HCT116 (cell line): Measurements from ENCODE around the gene SMARCA4. TPM values are rescaled to one million over a fixed set of nuclear protein-coding genes. Genes with fewer than 3 reads are reported as not detected.

Experiments
- ATAC-seq: fragments of 200-7000 bp; cut with Tn5 transposase; 2 replicates; pipeline ENCODE4 v1.9.1; 2020; ENCODE audit warnings: mild to moderate bottlenecking, moderate library complexity
- BruUV-seq: library from RNA; stranded (reverse); fragments of 400-500 nt; replicated peaks from 2 replicates; lab custom pipeline; 2021; lab: Mats Ljungman, UMichigan
- CTCF ChIA-PET: fragments of 300-600 bp; sonication (Branson Sonifier 250); formaldehyde crosslinking; loops from one replicate; lab custom pipeline; 2021; ENCODE audit warnings: antibody characterized with exemption; lab: Charles Lee
- POLR2A ChIA-PET: fragments of 300-600, 350-600 bp; sonication (Branson Sonifier 250); formaldehyde crosslinking; loops from one replicate; lab custom pipeline; 2021; ENCODE audit warnings: antibody characterized with exemption; lab: Charles Lee
- RAD21 ChIA-PET, 2 experiments: fragments of 300-600 bp; sonication (Branson Sonifier 250); formaldehyde crosslinking; loops; one replicate each; lab custom pipeline; 2023; ENCODE audit warnings: low total read pairs in 2 of 2; ENCODE audit not compliant: uncharacterized antibody in 2 of 2, unreplicated experiment in 2 of 2, low non-redundant PET in 1 of 2; lab: Charles Lee
- DNase-seq: peaks from one replicate; pipeline ENCODE4 v3.0.0-alpha.2; 2010; ENCODE audit warnings: low read depth, low spot score
- H2AFZ ChIP-seq: fragments of 200-600 bp; shearing (Covaris generic), sonication (generic); 2 replicates; pipeline ENCODE4 v1.6.1; 2017; ENCODE audit warnings: low read depth, mixed run types, mixed read lengths, antibody characterized with exemption, low read length; ENCODE audit not compliant: poor library complexity, severe bottlenecking
- H3K27ac ChIP-seq: 2 replicates; pipeline ENCODE4 v1.5.1; 2012; ENCODE audit warnings: low read depth, low read length
- H3K27me3 ChIP-seq: fragments of 200-600 bp; sonication (generic); 2 replicates; pipeline ENCODE4 v1.6.1; 2016; ENCODE audit warnings: mixed run types, low read length, mixed read lengths; ENCODE audit not compliant: insufficient read depth
- H3K36me3 ChIP-seq, 2 experiments: fragments of 200-500 bp in 1 of 2; fragments of 200-600 bp in 1 of 2; sonication (Bioruptor generic) in 1 of 2; sonication (generic) in 1 of 2; 2 replicates each; pipeline versions ENCODE4 v1.5.1 to v1.6.1; 2014 to 2016; ENCODE audit warnings: low read length in 2 of 2, inconsistent platforms in 1 of 2, mixed read lengths in 1 of 2, mixed run types in 1 of 2; ENCODE audit not compliant: insufficient read depth in 2 of 2, control insufficient read depth in 1 of 2
- H3K4me1 ChIP-seq, 2 experiments: fragments of 200-600 bp in 1 of 2; sonication (generic) in 1 of 2; 2 replicates each; pipeline versions ENCODE4 v1.5.1 to v1.6.1; 2012 to 2017; ENCODE audit warnings: low read length in 2 of 2, inconsistent platforms in 1 of 2, mild to moderate bottlenecking in 1 of 2, mixed read lengths in 1 of 2, mixed run types in 1 of 2, moderate library complexity in 1 of 2; ENCODE audit not compliant: insufficient read depth in 2 of 2, control insufficient read depth in 1 of 2
- H3K4me2 ChIP-seq: fragments of 200-600 bp; sonication (generic); 2 replicates; pipeline ENCODE4 v1.6.1; 2017; ENCODE audit warnings: mixed run types, low read length, mixed read lengths
- H3K4me3 ChIP-seq, 2 experiments: fragments of 200-600 bp in 1 of 2; sonication (generic) in 1 of 2; replicated peaks in 1 of 2; 2 replicates each; pipeline ENCODE4 v1.5.1; 2011 to 2016; ENCODE audit warnings: low read length in 2 of 2, control low read depth in 1 of 2, low read depth in 1 of 2, mild to moderate bottlenecking in 1 of 2, mixed read lengths in 1 of 2, mixed run types in 1 of 2
- H3K79me2 ChIP-seq: fragments of 200-600 bp; sonication (generic); 2 replicates; pipeline ENCODE4 v1.6.1; 2017; ENCODE audit warnings: mild to moderate bottlenecking, mixed run types, low read length, moderate library complexity, mixed read lengths; ENCODE audit not compliant: insufficient read depth
- H3K9ac ChIP-seq: fragments of 200-600 bp; sonication (generic); 2 replicates; pipeline ENCODE4 v1.6.1; 2016; ENCODE audit warnings: low read length, mixed read lengths
- H3K9me2 ChIP-seq: fragments of 200-600 bp; sonication (generic), shearing (Covaris generic); 2 replicates; pipeline ENCODE4 v1.6.1; 2017; ENCODE audit warnings: mixed run types, mild to moderate bottlenecking, moderate library complexity; ENCODE audit not compliant: insufficient read depth
- H3K9me3 ChIP-seq, 2 experiments: fragments of 200-500 bp in 1 of 2; fragments of 200-600 bp in 1 of 2; sonication (Bioruptor generic) in 1 of 2; sonication (generic) in 1 of 2; 2 replicates each; pipeline ENCODE4 v1.6.1; 2014 to 2017; ENCODE audit warnings: low read length in 2 of 2, mixed read lengths in 2 of 2, inconsistent platforms in 1 of 2, low read depth in 1 of 2, mild to moderate bottlenecking in 1 of 2, mixed run types in 1 of 2, moderate library complexity in 1 of 2; ENCODE audit not compliant: control insufficient read depth in 1 of 2, insufficient read depth in 1 of 2
- H4K20me1 ChIP-seq: fragments of 200-600 bp; sonication (generic), shearing (Covaris generic); 2 replicates; pipeline ENCODE4 v1.6.1; 2017; ENCODE audit warnings: mixed run types, mild to moderate bottlenecking, moderate library complexity; ENCODE audit not compliant: insufficient read depth
- CBX3 ChIP-seq: IDR thresholded peaks from 2 replicates; pipeline ENCODE4 v1.6.1; 2012; ENCODE audit warnings: low read depth
- CEBPB ChIP-seq: IDR thresholded peaks from 2 replicates; pipeline ENCODE4 v1.6.1; 2012; ENCODE audit warnings: low read depth
- EZH2 ChIP-seq: fragments of 200-600 bp; sonication (generic); IDR thresholded peaks from 2 replicates; pipeline ENCODE4 v1.6.1; 2017; ENCODE audit warnings: antibody characterized with exemption, mixed run types
- FOSL1 ChIP-seq: IDR thresholded peaks from 2 replicates; pipeline ENCODE4 v1.6.1; 2012; ENCODE audit warnings: low read depth
- RAD21 ChIP-seq: IDR thresholded peaks from 2 replicates; pipeline ENCODE4 v1.6.1; 2012; ENCODE audit warnings: low read depth, mild to moderate bottlenecking
- SIN3A ChIP-seq: IDR thresholded peaks from 2 replicates; pipeline ENCODE4 v1.6.1; 2012; ENCODE audit warnings: low read depth
- TCF7L2 ChIP-seq: IDR thresholded peaks from 2 replicates; pipeline ENCODE4 v1.7.0; 2011; ENCODE audit warnings: borderline replicate concordance, inconsistent platforms; ENCODE audit not compliant: insufficient read depth, insufficient read length; ENCODE audit errors: extremely low read depth
- YY1 ChIP-seq: IDR thresholded peaks from 2 replicates; pipeline ENCODE4 v1.6.1; 2011; ENCODE audit warnings: low read length, low read depth, moderate library complexity, mild to moderate bottlenecking; ENCODE audit not compliant: insufficient replicate concordance; ENCODE audit errors: extremely low read depth
- ZNF274 ChIP-seq: fragments of 200-500 bp; sonication (Bioruptor generic); IDR thresholded peaks from 2 replicates; pipeline ENCODE4 v1.6.1; 2014; ENCODE audit warnings: mild to moderate bottlenecking, low read depth, low read length, inconsistent platforms
- intact Hi-C: fragments of 100-400 bp; cut with micrococcal nuclease; formaldehyde crosslinking; loops from 2 replicates; pipeline ENCODE4 v1.10.0; 2022
- total RNA-seq: library from RNA; stranded (reverse); gene quantifications from one replicate; pipeline ENCODE4 v1.2.1, GENCODE V29; 2021; ENCODE audit not compliant: unreplicated experiment
- TF ChIP-seq, protein P1 (sequence below): IDR thresholded peaks from 2 replicates; pipeline ENCODE4 v1.6.1; 2012
- TF ChIP-seq, protein P2 (sequence below), 3 experiments: fragments of 200-600 bp in 1 of 3; sonication (generic) in 1 of 3; IDR thresholded peaks in 2 of 3; conservative IDR thresholded peaks in 1 of 3; 2 replicates each; pipeline ENCODE4 v1.5.1; 2012 to 2017; ENCODE audit warnings: low read depth in 2 of 3, low read length in 2 of 3, antibody characterized with exemption in 1 of 3, borderline replicate concordance in 1 of 3, control low read depth in 1 of 3, mild to moderate bottlenecking in 1 of 3, mixed read lengths in 1 of 3, mixed run types in 1 of 3, moderate library complexity in 1 of 3; ENCODE audit not compliant: insufficient read depth in 1 of 3

The SMARCA4 gene
- total RNA-seq, 1 experiment from 2014 or later, result 116 TPM

DNA sequence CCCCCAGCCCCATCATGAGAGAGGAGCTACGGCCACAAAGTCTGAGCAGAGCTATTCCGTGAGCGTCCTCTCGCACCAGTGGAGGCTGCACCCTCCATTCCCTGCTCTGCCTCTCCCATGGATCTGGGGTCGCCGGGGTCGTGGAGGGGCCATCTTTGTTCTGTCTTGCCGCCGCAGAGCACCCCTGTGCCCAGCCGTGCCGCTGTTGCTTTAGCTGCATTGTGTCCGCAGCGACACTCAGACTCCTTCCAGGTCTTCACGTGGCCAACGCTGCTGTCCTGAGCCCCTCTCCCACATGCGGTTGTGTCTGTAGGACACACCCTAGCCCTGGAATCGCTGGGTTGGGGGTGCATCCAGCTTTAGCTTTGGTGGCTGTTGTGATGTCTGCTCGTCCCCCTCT lies 48.2 kb upstream of the SMARCA4 start:
- Histone ChIP-seq H3K4me3 (no peak overlapping the region), H3K9me2 (no peaks in the 10 kb centered on the region), H3K79me2 (no peaks in the 10 kb centered on the region; the same call in 1 of the 2 replicates), H3K9me3 (no peaks in the 10 kb centered on the region), H3K9ac (no peak overlapping the region), H4K20me1 (no peaks in the 10 kb centered on the region), H3K4me2 (no peak overlapping the region), H3K36me3 (peaks cover 25 to 26% of the 10 kb centered on the region in 2 experiments), H3K4me1 (peaks cover 0 to 14% of the 10 kb centered on the region in 2 experiments; a peak in 2 of 4 replicates), H3K27ac (no peak overlapping the region), H2AFZ (no peak overlapping the region), H3K27me3 (no peaks in the 10 kb centered on the region)
- intact Hi-C loops, result no loop called here
- DNase-seq (no peak), ATAC-seq (no peak)
- ChIA-PET POLR2A (no interaction called here), RAD21 (interaction anchor here in 1 of 2 experiments (0.6 kb wide), 1 partner anchor 182 kb away, joined by 3 read pairs; no protein-coding TSS in a partner anchor), CTCF (no interaction called here)
- no peak for TF ChIP-seq RAD21
- no peak for TF ChIP-seq ZNF274
- TF ChIP-seq EZH2, result no peak
- TF ChIP-seq, protein P1, sequence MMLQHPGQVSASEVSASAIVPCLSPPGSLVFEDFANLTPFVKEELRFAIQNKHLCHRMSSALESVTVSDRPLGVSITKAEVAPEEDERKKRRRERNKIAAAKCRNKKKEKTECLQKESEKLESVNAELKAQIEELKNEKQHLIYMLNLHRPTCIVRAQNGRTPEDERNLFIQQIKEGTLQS, result no peak
- TF ChIP-seq CEBPB, result no peak
- TF ChIP-seq, protein P2, sequence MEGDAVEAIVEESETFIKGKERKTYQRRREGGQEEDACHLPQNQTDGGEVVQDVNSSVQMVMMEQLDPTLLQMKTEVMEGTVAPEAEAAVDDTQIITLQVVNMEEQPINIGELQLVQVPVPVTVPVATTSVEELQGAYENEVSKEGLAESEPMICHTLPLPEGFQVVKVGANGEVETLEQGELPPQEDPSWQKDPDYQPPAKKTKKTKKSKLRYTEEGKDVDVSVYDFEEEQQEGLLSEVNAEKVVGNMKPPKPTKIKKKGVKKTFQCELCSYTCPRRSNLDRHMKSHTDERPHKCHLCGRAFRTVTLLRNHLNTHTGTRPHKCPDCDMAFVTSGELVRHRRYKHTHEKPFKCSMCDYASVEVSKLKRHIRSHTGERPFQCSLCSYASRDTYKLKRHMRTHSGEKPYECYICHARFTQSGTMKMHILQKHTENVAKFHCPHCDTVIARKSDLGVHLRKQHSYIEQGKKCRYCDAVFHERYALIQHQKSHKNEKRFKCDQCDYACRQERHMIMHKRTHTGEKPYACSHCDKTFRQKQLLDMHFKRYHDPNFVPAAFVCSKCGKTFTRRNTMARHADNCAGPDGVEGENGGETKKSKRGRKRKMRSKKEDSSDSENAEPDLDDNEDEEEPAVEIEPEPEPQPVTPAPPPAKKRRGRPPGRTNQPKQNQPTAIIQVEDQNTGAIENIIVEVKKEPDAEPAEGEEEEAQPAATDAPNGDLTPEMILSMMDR (IDR thresholded peaks at IDR 0.05 in 2 of 3, conservative IDR thresholded peaks at IDR 0.05 in 1 of 3; ENCODE audit: borderline replicate concordance in 1 of 3, insufficient read depth in 1 of 3, low read depth in 2 of 3, low read length in 2 of 3), result no peak
- no peak for TF ChIP-seq CBX3
- TF ChIP-seq FOSL1, result no peak
- TF ChIP-seq YY1, result no peak
- TF ChIP-seq TCF7L2, result no peak
- no peak for TF ChIP-seq SIN3A
- no TSS peak for BruUV-seq
